Peyer's patch (tissue), 4 donors: Measurements from ENCODE around the gene SLC7A9. TPM values are rescaled to one million over a fixed set of nuclear protein-coding genes. Genes with fewer than 3 reads are reported as not detected.
"Not testable (repeated sequence)": the region's sequence is repeated elsewhere in the genome, so short reads cannot be mapped to it uniquely, and the experiment has no call there.

ENCODE experiments used
- DNase-seq, 3 donors: peaks; one replicate each; pipeline ENCODE4 v3.0.0-alpha.2; 2017 to 2019
- H3K27ac ChIP-seq, 4 donors: fragments of 200-600 bp; sonication (generic); one replicate each; pipeline ENCODE4 v1.5.1; 2016 to 2019
- H3K27me3 ChIP-seq, 2 donors: fragments of 200-600 bp; sonication (generic); one replicate each; pipeline ENCODE4 v1.5.1; 2019
- H3K36me3 ChIP-seq, 3 donors: fragments of 200-600 bp; sonication (generic); one replicate each; pipeline ENCODE4 v1.5.1; 2016 to 2019
- H3K4me1 ChIP-seq, 4 donors: fragments of 200-600 bp; sonication (generic); one replicate each; pipeline ENCODE4 v1.5.1; 2016 to 2019
- H3K4me3 ChIP-seq, 4 donors: fragments of 200-600 bp; sonication (generic); 1 replicate in 3 of 4; 2 replicates in 1 of 4; pipeline ENCODE4 v1.5.1; 2016 to 2019; ENCODE audit warnings: mild to moderate bottlenecking in 1 of 4
- H3K9me3 ChIP-seq, 4 donors: fragments of 200-600 bp; sonication (generic); one replicate each; pipeline ENCODE4 v1.5.1; 2016 to 2019; ENCODE audit warnings: mild to moderate bottlenecking in 1 of 4
- CTCF ChIP-seq, 6 experiments: fragments of 450-650 bp in 4 of 6; fragments of 200-600 bp in 2 of 6; sonication (generic) in 1 of 6; IDR thresholded peaks; one replicate each; pipeline ENCODE4 v1.5.1; 2017 to 2019; ENCODE audit warnings: antibody characterized with exemption in 6 of 6, mild to moderate bottlenecking in 3 of 6, moderate library complexity in 1 of 6
- POLR2A ChIP-seq, 2 donors: fragments of 450-650 bp; IDR thresholded peaks; one replicate each; pipeline ENCODE4 v1.5.1; 2017; ENCODE audit warnings: antibody characterized with exemption in 2 of 2, mild to moderate bottlenecking in 2 of 2, moderate library complexity in 2 of 2
- total RNA-seq, 4 donors: library from RNA; depleted of rRNA; stranded (reverse); fragments of >200 nt; gene quantifications; one replicate each; pipeline ENCODE4 v1.1.0, GENCODE V29; 2016

The SLC7A9 gene
- total RNA-seq, 4 donors from 2014 or later: 22.3 to 1,183 (median 609) TPM

DNA sequence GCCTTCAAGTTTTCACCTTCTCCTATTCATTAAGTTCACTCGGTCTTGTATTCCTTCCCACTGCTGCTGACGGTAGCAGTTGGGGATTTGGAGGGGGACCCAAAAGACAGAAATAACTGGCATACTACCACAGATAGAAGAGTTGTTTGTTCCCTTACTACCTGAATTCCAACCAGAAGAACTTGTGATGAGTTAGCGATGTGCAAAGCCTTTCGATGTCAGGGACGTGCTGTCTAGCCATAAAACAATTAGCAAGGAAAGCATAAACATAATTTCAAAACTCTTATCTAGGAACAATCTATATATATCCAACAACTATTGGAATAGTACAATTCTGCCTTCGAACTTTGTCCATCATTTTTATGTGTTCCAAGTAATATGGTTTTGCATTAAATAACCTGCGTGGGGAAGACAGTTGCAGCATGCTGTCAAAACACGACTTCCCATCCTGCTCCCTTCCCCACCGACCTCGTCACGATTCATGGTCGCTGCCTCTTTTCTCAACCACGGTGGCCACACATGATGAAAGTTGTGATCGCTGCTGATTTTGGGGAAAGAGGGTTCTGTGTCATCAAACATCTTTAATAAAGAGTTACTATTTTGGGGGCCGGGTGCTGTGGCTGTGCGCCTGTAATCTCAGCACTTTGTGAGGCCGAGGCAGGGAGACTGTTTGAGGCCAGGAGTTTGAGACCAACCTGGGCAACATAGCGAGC, 3.8 kb upstream of the SLC7A9 start:
- Histone ChIP-seq H3K4me3 (no peak overlapping the region), H3K36me3 (no peaks in the 10 kb centered on the region), H3K4me1 (peaks cover 0 to 65% (median 3%) of the 10 kb centered on the region in 4 donors), H3K27me3 (no peaks in the 10 kb centered on the region), H3K9me3 (no peaks in the 10 kb centered on the region), H3K27ac (peak overlapping the region in 3 of 4 donors; percentile 22 to 79 (median 71))
- DNase-seq: no peak
- TF ChIP-seq POLR2A (IDR thresholded peaks at IDR 0.05) (peak in 1 of 2 donors; percentile 19), CTCF (IDR thresholded peaks at IDR 0.05) (no peak)

- Histone ChIP-seq H3K9me3 (no peaks in the 10 kb centered on the region), H3K4me3 (no peak overlapping the region), H3K4me1 (peaks cover 0 to 62% (median 3%) of the 10 kb centered on the region in 4 donors), H3K27ac (peak overlapping the region in 3 of 4 donors; percentile 22 to 79 (median 71)), H3K36me3 (no peaks in the 10 kb centered on the region), H3K27me3 (no peaks in the 10 kb centered on the region)
- no peak for DNase-seq
- TF ChIP-seq CTCF (IDR thresholded peaks at IDR 0.05): no peak
- no peak for TF ChIP-seq POLR2A (IDR thresholded peaks at IDR 0.05)
These were observed 2.8 kb upstream of the SLC7A9 start for GRCh38 chr19:32872391-32872790.

DNA sequence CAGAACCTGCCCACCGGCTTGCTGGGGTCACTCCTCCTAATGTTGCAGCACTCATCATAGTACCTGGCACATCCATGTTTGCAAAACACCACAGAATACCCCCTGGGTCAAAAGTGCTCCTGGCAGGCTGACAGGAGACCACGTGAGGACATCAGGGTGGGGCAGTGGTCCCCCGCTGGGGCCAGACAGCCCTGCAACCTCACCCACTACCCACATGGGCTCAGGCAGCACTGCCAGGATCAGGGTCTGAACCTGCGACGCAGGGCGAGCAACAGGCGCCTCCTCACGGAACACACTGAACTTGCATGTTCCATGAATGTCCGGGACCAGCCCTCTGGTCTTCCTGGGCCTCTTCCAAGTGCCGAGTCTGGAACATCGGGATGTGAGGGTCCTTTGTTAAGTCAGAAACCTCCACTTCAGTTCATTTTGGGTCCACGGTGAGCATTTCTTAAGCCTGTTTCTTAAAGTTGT, 1.4 kb upstream of the SLC7A9 start:
- Histone ChIP-seq H3K4me1 (peaks cover 0 to 51% (median 3%) of the 10 kb centered on the region in 4 donors), H3K27ac (peak overlapping the region in 2 of 4 donors; percentile 73 to 86), H3K4me3 (no peak overlapping the region), H3K27me3 (no peaks in the 10 kb centered on the region), H3K36me3 (peaks cover 0 to 12% (median 0%) of the 10 kb centered on the region in 3 donors), H3K9me3 (no peaks in the 10 kb centered on the region)
- TF ChIP-seq POLR2A (IDR thresholded peaks at IDR 0.05) (no peak), CTCF (IDR thresholded peaks at IDR 0.05) (no peak)
- no peak for DNase-seq

DNA sequence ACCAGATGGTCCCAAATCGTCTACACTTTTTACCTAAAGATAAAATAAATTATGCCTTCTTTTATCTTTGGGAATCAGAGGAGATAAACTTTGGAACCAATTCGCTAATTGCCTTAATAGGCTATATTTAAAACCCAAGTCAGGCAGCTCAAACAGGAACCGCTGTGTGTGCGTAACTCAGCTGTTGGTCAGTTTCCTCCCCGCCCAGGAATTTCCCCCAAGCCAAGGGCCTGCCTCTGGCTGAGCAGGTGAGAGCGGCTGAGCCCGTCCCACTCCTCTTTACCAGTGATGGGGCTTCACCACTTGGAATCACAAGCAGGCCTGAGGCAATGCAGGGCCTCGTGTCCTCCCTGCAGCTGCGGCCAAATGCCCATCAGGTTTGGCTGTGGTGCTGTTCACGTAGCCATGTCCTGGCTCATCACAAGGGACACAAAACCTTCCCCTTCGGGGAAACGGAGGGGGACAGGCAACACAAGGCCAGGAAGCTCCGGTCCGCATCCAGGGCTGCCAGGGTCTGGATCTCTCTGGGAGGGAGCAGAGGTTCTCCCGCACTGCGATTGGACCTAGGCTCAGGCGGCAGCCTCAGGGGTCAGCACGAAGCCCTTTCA, 503 bp upstream of the SLC7A9 start:
- TF ChIP-seq POLR2A (IDR thresholded peaks at IDR 0.05) (no peak), CTCF (IDR thresholded peaks at IDR 0.05) (no peak)
- Histone ChIP-seq H3K4me3 (peak overlapping the region in 2 of 4 donors; percentile 25 to 47), H3K27ac (peak overlapping the region in 3 of 4 donors; percentile 49 to 86 (median 73)), H3K36me3 (peaks cover 0 to 13% (median 0%) of the 10 kb centered on the region in 3 donors), H3K9me3 (no peaks in the 10 kb centered on the region), H3K4me1 (peaks cover 0 to 41% (median 3%) of the 10 kb centered on the region in 4 donors), H3K27me3 (no peaks in the 10 kb centered on the region)
- DNase-seq: peak in 2 of 3 donors; percentile 80 to 85

GRCh38 chr19:32868206-32868950, 1.2 kb downstream of the SLC7A9 start:
- TF ChIP-seq POLR2A (IDR thresholded peaks at IDR 0.05) (no peak), CTCF (IDR thresholded peaks at IDR 0.05) (no peak)
- no peak overlapping the region for H3K27ac ChIP-seq
- H3K36me3 ChIP-seq: peaks cover 0 to 22% (median 0%) of the 10 kb centered on the region in 3 donors
- H3K4me3 ChIP-seq: peak overlapping the region in 2 of 4 donors; percentile 47 to 54
- H3K27me3 ChIP-seq: no peaks in the 10 kb centered on the region
- H3K9me3 ChIP-seq: no peaks in the 10 kb centered on the region
- DNase-seq: peak in 1 of 3 donors; percentile 31
- peaks cover 0 to 27% (median 0%) of the 10 kb centered on the region in 4 donors for H3K4me1 ChIP-seq

GRCh38 chr19:32867436-32867835, 2.1 kb downstream of the SLC7A9 start:
- H3K9me3 ChIP-seq, H3K27me3 ChIP-seq, H3K27ac ChIP-seq: not testable (repeated sequence)
- peak in 1 of 3 donors; percentile 19 for DNase-seq
- Histone ChIP-seq H3K4me3 (peak overlapping the region in 3 of 4 donors; percentile 2 to 54 (median 47)), H3K4me1 (peaks cover 0 to 21% (median 0%) of the 10 kb centered on the region in 4 donors), H3K36me3 (peaks cover 0 to 30% (median 0%) of the 10 kb centered on the region in 3 donors)
